NCI-H1694 treated with DMSO at 0.1 percent for 48 hours (cell line): Measurements from ENCODE around the gene PIBF1.
"Not testable (repeated sequence)": the region's sequence is repeated elsewhere in the genome, so short reads cannot be mapped to it uniquely, and the experiment has no call there.

Experiments
- DNase-seq: peaks from one replicate; lab custom pipeline; 2025; lab: John Stamatoyannopoulos, UW

Gene PIBF1

DNA sequence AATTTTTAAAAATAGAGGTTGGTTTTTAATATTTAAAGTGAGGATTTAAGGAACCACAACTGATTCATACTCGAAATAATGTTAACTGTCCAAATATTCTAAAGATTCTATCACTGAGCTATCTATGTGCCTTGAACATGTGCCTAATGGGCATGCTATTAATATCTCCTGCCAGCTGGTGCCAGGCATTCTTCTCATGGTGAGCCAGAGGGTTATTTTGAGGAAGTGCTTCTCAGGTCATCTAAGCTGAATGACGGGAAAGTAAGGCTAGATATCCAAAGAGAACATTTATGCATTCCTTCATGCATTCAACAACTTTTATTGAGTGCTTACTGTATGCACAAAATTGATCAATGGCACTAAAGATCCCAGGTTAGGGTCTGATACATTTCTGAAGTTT lies 138.2 kb downstream of the PIBF1 start:
- DNase-seq: peak; percentile 21

DNA sequence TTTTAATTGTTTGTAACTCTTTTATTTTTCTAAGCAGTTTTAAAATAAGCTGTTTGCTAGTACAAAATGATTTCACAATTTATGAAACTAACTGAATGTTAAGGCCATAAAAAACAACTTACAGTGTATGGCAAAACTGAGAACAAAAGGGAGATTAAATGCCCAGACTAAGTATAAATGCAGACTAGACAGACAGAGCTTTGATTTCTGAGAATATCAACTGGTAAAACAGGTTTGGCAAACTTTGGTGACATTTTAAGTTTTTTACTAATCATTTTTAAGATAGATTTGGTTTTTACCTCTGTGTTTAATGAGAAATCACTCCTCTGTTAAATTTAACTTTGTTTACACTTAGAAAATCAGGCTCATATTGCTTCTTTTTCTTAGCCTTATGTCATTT lies 149.4 kb downstream of the PIBF1 start:
- no peak for DNase-seq

DNA sequence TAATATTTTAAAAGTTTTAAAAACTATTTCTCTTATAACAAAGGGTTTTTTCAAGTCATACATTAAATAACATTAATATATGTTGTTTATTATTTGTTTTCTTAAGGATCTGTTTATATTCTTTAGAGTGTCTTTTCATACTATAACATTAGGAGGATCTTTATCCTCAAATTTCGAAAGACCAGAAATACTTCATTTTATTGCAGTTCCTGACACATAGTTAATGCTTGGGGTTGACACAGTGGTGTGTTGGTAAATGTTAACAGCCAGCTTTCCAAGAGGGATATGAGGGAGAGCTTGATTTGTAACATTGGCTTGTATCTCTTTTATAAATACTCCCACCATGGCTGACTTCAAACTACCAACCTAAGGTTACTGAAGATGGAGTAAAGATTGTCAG lies 150.3 kb downstream of the PIBF1 start:
- no peak for DNase-seq

DNA sequence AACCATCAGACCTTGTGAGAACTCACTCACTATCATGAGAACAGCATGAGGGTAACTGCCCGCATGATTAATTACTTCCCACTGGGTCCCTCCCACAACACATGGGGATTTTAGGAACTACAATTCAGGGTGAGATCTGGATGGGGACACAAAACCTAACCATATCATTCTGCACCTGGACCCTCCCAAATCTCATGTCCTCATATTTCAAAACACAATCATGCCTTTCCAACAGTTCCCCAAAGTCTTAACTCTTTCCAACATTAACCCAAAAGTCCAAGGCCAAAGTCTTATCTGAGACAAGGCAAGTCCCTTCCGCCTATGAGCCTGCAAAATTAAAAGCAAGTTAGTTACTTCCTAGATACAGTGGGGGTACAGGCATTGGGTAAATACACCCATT lies 164.3 kb downstream of the PIBF1 start:
- not testable (repeated sequence) for DNase-seq

DNA sequence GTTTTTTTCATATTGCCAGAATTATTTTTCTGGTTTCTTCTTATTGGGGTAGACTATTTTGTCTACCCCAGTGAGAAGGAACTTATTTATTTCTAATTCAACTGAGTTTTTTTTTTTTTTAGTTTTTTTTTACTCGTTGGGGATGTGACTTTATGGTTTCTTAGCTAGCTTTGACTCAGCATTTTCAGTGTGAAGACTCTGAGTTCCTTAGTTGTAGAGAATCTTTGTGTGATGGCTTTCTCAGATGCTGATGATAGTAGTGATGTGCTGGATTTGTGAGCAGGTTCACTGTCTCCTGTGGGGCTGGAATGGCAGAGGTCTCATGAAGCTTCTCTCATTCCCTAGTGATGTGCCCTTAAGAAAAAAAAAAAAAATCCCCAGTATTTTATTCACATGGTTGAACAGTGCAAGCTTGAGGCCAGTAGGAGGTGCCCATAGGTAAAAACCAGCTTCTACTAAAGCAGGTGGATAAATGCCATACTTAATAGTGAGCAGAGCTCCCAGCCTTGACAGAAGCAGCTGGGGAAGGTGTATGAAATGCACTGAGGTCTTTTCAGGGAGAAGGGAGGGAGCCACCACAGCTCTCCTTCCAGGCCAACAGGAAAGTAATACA lies 170.7 kb downstream of the PIBF1 start:
- no peak for DNase-seq

DNA sequence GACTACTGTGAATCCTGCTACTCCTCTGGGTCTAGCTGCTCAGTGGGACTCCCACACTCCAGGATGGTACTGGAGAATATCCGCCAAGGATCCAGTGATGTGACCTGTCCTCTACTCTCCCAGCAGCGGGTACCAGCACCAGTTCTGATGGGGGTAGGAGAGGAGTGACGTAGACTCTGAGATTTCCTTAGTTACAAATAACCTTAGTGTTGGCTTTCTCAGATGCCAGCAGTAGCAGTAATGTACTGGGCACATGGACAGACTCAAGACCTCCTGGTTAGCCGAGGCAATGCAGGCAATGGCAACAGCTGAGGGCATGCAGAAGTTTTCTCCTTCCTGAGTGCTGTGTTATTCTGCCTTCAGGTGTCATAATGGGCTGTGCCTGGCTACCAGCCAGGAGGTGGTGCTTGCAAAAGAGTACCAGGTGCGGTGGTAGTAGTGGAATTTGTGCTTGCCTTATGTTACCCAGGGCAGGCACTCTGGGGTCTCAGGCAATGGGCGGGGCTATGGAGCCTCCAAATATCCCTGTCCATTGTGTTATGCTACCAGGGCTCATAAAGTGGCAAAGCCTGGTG lies 171.5 kb downstream of the PIBF1 start:
- no peak for DNase-seq

DNA sequence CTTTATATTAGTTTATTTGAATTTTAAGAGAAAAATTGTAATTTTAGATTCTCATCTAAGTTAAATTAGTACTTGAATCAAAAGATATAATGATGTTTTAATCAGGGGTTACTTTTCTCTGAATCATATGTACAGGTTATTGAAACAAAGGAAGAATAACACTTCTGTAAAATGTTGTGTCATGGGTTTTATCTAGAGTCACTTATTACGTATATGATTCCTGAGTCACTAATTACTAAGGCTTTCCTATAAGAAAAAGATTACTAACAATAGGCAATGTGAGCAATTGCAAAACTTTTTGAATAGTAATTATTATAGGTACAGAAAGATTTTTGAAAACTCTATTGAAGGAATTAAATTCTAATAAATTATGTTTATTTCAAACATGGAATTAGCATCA lies 177.7 kb downstream of the PIBF1 start:
- DNase-seq: no peak

DNA sequence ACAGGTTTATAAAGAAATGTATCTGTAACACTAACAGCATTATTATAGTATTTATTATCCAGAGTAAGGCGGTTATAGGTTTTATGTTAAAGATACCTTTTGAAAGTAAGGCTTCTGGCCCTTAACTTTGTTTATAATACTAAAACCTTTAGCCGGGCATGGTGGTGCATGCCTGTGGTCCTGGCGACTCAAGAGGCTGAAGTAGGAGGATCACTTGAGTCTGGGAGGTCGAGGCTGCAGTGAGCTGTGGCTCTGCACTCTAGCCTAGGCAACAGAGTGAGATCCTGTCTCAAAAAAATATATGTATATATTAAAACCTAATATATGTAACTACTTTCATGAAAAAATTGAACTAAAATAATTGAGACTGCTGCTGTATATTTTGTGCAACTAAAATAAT lies 178.2 kb downstream of the PIBF1 start:
- no peak for DNase-seq

DNA sequence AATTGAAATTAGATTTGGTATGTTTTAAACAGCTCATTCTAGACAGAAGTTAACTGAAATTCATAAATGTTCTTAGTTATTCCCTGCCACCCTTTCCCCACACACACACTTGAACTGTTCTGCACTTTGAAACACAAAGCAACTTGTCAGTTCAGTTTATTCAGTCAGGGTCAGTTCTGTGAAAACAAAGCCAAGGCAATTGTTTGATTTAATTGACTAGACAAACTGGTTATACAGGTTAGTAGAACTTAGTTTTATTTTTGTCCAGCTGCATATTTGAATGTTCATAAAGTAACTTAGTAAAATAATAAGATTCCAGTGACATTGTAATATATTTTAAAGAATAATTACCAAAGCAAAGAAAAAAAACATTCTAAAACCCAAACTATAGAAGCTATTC lies 178.6 kb downstream of the PIBF1 start:
- DNase-seq: no peak

DNA sequence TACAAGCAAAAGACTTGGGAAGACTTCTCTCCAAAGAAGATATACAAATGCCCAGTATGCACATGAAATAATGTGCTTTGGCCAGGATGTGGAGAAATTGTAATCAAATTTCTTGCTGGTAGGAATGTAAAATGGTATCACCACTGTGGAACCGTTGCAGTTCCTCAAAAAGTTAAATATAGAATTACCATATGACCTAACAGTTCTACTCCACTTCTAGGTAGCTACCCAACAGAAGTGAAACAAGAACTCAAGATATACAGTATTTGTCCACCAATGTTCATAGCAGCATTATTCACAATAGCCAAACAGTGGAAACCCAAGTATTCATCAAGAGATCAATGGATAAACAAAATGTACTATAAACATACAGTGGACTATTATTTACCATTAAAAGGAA lies 181.8 kb downstream of the PIBF1 start:
- DNase-seq: no peak

DNA sequence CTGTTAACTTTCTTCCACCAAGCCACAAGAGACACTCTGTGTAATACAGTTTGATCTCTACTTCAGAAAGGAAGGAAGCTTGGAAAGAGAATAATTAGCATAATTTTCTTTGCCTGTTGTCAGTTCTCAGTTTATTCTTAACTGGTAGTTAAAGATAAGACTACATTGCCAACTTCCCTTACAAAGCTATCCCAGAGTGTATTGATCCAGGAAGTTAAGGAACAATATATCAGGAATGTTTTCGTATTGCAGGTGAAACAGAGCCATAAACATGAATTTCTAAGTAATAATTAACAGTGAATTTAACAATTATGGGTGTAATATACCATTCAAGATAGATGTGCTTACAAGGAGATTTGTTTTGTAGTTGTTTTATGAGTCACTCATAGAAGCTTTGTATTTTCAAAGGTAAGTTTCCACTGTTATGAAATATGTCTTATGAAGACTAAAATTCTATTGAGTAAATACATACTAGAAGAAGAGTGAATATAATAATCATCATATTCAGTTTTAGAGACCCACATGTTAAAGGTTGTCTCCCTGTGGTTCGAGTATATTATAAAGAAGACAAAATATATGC lies 188.5 kb downstream of the PIBF1 start:
- DNase-seq: no peak

DNA sequence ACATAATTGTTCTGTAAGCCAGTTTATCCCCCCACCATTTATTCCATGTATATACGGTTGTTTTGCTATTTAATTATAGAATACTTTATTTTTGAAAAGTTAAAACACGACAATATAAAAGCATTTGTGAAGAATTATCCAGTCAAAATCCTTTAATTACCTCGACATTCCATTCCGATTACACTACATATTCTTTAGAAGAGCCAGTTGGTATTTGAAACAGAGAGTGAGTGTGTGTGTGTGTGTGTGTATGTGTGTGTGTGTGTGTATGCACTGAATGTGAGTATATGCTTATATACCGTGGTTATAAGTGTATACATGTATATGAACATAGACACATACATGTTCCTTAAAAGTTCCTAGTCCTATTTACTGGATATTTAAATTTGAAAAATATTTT lies 189.0 kb downstream of the PIBF1 start:
- no peak for DNase-seq

DNA sequence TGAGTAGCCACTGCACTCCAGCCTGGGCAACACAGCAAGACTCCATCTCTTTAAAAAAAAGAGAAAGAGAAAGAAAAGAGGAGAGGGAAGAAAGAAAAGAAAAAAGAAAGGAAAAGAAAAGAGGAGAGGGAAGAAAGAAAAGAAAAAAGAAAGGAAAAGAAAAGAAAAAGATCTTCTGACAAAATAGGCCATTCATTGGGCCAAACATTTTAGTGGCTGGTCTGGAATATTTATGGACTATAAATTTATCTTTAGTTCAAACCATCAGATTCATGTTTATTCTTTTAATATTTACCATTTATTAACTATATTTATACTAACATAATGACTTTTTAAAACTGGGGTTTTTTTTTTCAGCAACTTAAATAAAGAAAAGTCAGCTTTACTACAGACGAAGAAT lies 191.3 kb downstream of the PIBF1 start:
- no peak for DNase-seq

DNA sequence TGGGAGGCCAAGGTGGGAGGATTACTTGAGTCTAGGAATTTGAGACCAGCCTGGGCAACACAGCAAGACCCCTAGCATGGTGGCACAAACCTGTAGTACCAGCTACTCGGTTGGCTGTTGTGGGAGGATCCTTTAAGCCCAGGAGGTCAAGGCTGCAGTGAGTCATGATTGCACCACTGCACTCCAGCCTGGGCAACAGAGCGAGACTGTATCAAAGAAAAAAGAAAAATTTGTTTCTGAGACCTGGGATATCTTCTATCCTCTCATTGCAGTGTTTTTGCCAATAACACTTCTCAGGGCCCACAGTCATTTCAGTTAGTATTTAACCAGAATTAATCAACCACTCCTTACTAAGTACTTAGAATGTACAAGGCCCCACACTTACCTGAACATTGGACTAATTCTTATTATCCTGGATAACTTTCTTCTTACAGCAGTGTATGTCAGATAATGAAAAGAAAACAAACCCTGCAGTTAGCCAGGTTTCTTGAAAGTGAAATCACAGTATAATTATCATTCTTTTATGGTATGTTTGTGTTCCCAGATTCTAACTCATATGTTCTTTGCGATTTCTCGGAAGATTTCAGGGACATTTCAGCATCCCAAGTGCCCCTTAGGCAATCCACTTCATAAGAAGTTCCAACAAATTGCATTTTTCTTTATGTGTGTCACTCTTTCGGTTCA lies 201.3 kb downstream of the PIBF1 start:
- DNase-seq: no peak

DNA sequence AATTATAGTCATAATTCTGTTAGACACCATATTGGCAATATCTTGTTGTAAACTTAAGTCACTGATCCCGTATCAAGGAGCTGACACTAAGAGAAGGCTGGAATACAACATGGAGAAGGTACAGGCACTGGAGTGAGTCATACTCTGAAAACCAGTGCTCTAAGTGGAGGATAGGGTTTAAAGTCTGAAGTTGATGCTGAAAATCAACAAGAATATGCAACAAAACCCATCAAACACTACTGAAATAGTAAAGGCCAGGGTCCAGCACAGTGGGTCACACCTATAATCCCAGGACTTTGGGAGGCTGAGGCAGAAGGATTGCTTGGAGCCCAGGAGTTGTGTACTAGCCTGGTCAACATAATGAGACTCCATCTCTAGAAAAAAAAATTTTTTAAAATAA lies 203.7 kb downstream of the PIBF1 start:
- no peak for DNase-seq

DNA sequence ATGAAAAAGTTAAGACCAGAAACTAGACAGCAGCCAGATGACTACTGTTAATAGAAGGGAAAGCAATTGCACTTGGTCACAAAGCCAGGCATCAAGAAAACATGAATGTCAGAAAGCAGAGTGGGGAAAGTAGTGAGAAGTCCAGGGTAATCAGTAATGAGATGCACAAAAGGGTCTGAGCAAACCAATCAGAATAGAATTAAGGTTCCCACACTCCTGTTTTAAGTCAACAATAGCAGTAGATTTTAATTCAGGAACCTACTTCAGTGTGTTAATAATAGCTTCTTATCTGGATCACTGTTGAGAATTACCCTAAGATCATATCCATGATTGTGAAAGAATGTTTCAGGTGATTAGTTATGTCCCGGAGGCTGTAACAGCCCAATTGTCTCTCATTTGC lies 204.3 kb downstream of the PIBF1 start:
- DNase-seq: no peak

DNA sequence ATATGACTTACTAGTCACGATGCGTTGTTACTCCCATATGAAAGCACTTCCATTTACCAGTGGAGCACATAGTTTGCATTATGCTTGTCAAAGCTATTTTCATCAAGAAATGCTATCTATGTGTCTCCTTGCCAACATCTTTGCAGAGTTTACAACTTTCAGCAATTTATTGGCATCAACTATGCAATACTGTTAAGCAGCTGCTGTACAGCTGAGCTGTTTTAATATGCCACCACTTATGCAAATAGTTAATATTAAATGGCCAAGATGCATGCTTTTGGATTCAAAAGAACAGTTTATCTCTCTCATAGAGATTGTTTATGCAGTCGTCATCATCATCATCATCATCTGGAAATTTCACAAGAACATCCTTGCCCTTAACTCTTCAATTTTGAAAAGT lies 209.0 kb downstream of the PIBF1 start:
- no peak for DNase-seq

DNA sequence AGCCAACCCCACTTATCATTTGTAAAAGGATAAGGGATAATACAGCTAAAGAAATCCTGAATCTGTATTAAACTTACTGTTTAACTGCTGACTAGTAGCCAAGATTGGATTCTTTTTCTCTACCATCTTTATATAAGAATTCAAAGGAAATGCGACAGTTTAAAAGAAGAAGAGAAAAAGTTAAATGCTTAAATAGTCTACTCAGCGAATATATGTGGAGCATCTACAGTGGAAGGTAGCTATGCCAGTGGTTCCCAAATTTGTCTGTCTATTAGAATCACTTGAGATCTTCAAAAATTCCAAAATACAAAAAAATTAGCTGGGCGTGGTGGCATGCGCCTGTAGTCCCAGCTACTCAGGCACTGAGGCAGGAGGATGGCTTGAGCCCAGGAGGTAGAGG lies 216.1 kb downstream of the PIBF1 start:
- DNase-seq: no peak

DNA sequence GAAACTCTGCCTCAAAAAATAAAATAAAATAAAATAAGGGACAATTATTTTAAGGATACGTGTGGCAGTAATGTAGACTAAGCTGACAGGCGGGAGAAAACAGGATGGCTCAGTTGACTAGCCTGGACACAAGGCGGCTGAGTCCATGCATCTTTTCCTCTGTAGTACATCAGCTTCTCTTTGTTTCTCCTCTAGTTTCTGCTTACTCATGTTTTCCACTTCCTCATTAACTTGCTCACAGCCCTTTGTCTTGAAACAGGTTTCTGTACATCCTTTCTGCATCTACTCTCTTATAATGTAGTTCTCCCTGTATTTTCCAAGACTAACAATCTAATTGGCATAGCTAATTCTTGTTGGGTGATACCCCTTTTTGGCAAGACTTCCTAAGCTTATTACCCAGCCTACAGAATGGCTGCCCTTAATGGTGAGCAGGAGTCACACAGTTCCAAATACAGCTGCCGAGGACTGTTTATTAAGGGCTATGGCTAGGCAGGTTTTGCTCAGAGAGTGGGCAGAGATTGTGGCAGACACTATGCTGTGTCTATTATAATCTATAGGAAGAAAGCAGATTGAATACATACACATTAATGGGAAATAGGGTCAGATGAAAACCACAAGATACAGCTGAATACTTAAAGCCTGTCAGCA lies 218.2 kb downstream of the PIBF1 start:
- DNase-seq: no peak

DNA sequence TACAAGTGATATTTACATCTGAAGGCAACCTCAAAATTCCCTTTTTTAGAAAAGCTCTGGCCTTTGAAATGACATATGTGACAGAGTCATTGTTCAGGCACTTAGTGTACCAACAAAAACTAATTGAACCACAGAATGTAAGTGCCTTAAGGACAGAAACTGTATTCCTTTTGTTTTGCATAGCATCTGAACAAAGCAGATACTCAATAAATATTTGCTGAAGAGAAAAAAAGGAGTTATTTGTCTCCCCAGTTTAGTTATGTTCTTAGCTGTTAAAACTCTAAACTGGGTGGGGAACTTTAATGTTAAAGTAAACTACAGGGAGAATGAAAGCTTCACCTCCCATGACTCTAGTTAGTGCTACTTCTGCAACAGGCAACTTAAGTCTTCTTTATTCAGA lies 220.0 kb downstream of the PIBF1 start:
- no peak for DNase-seq

DNA sequence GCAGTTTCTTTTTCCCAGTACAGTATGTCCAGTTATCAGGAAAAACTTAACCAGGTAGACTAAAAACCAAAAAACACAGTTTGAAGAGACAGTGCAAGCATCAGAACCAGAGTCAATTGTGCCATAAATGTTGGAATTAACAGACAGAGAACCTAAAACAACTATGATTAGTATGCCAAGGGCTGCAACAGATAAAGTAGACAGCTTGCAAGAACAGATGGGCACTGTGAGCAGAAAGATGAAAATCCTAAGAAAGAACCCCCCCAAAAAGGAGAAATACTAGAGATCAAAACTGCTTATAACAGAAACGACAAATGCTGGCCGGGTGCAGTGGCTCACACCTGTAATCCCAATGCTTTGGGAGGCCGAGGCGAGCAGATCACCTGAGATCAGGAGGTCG lies 229.8 kb downstream of the PIBF1 start:
- DNase-seq: no peak

DNA sequence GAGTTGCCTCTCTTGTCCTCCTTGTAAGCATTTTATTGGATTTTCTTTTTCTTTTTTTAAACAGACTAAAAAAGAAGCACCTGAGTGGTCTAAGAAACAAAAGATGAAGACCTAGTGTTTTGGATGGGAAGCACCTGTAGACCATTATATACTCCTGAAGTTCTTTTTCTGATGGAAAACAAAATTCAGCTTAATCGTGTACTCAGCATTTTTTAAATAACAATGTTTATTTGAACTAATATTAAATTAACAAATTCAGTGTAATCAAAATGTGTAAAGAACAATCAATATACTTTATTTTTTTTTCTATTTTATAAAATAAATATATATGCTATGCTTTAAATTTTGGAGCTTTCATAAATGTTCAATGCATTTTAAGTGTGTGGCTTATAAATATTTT lies 233.9 kb downstream of the PIBF1 start:
- DNase-seq: no peak

DNA sequence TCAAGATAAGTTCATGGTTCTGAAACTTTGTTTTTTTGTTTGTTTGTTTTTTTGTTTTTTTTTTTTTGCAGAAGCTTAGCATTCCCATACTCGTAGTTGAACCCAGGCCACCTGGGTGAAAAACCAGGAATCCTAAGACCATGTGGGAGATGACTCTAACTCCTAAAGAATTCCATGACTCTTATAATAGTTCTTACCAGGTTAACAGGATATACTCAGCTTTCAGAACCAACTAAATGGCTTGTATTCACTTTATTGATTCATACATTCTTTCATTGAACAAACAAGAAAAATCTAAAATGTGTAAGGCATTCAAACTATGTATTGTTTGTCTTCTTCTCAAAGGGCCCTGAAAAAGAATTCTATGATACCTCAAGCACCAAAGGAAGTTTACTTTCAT lies 236.4 kb downstream of the PIBF1 start:
- no peak for DNase-seq
